Measurements from ENCODE around the gene ABHD8. TPM values are rescaled to one million over a fixed set of nuclear protein-coding genes. Genes with fewer than 3 reads are reported as not detected.

The ABHD8 gene
- total and polyA plus RNA-seq, 2 of the 4 experiments (the other 2 are of a cell fraction), result 3.9 to 10.2 TPM

- Histone ChIP-seq H3K4me3 (ENCODE audit: insufficient read depth, low read depth, low read length) (0 out of 2 replicates have a peak overlapping the region, but pooled peaks have one; percentile 3), H4K91ac (ENCODE audit: insufficient read depth, low read depth, low read length) (peak overlapping the region; percentile 61; the same call in 1 of the 2 replicates), H3K27me3 (ENCODE audit: control insufficient read depth, insufficient read depth, low read length) (peaks cover 8% of the 10 kb centered on the region; the same call in 1 of the 2 replicates), H4K20me1 (ENCODE audit: insufficient read depth, low read length) (no peaks in the 10 kb centered on the region; the same call in 1 of the 2 replicates), H4K5ac (ENCODE audit: low read depth, low read length) (peak overlapping the region; percentile 31; the same call in 1 of the 2 replicates), H3K9me1 (ENCODE audit: insufficient read depth, low read length) (no peaks in the 10 kb centered on the region), H3K9me3 (ENCODE audit: control insufficient read depth, insufficient read depth, low read length) (no peaks in the 10 kb centered on the region), H4K8ac (ENCODE audit: low read depth in 2 of 2, low read length in 2 of 2) (peak overlapping the region; percentile 58 to 67; a peak in 3 of 4 replicates), H3K27ac (ENCODE audit: insufficient read depth, low read length) (no peak overlapping the region), H3K4ac (ENCODE audit: low read depth, low read length) (peak overlapping the region; percentile 3; the same call in 1 of the 2 replicates), H3K4me2 (ENCODE audit: low read depth, low read length) (peak overlapping the region; percentile 58), H2BK15ac (ENCODE audit: low read depth, low read length) (no peak overlapping the region), H2BK120ac (ENCODE audit: low read depth, low read length) (peak overlapping the region; percentile 6; the same call in 1 of the 2 replicates), H3K14ac (replicated peaks; ENCODE audit: low read depth, low read length) (peak overlapping the region; percentile 53), H2AK9ac (replicated peaks; ENCODE audit: low read depth, low read length, poor library complexity) (peak overlapping the region; percentile 73), H2BK5ac (ENCODE audit: low read depth, low read length, poor library complexity, severe bottlenecking) (no peak overlapping the region), H3K4me1 (ENCODE audit: control insufficient read depth, insufficient read depth, low read length) (0 out of 2 replicates have a peak, but pooled peaks cover 2% of the 10 kb centered on the region), H3K36me3 (ENCODE audit: control insufficient read depth, insufficient read depth, low read length) (no peaks in the 10 kb centered on the region), H3K56ac (ENCODE audit: extremely low read depth, insufficient read depth, low read length) (no peak overlapping the region), H3K79me1 (ENCODE audit: low read depth in 1 of 2, low read length in 2 of 2) (no peaks in the 10 kb centered on the region), H3K9ac (ENCODE audit: low read depth, low read length) (0 out of 2 replicates have a peak overlapping the region, but pooled peaks have one; percentile 49), H2BK20ac (ENCODE audit: low read depth, low read length) (no peak overlapping the region), H3K23ac (ENCODE audit: low read depth, low read length) (no peak overlapping the region), H2AK5ac (ENCODE audit: low read depth, low read length) (no peak overlapping the region), H3K18ac (ENCODE audit: low read depth, low read length) (peak overlapping the region; percentile 3; the same call in 1 of the 2 replicates), H2AFZ (replicated peaks; ENCODE audit: low read length, poor library complexity) (peak overlapping the region; percentile 90)
- 8% methylated on average over 6 of the region's 12 CpGs; no CpG with 5 or more reads in 1 of the 2 experiments for WGBS, 2 experiments (ENCODE audit: extremely low coverage in 2 of 2, insufficient read length in 1 of 2)
- POLR2A ChIA-PET (ENCODE audit: unreplicated experiment), result no interaction called here
- no TSS peak for BruUV-seq (replicated peaks)
- intact Hi-C loops (cut with micrococcal nuclease) (no loop called here), dilution Hi-C loops (cut with HindIII; ENCODE audit: low sequenced_read_pairs, unreplicated experiment) (no loop called here), in situ Hi-C loops (cut with MboI; ENCODE audit: low sequenced_read_pairs) (loop anchor here (5.0 kb wide), 1 partner anchor 39 kb away; no protein-coding TSS in a partner anchor)
- CTCF ChIA-PET, result interaction anchor here (1.1 kb wide), 1 partner anchor 96 kb away, joined by 3 read pairs; no protein-coding TSS in a partner anchor
- peak; percentile 55 for ATAC-seq (ENCODE audit: low read depth)
- TF ChIP-seq MAFK (IDR thresholded peaks at IDR 0.05; ENCODE audit: low read depth, low read length) (no peak), ELK1 (IDR thresholded peaks at IDR 0.05; ENCODE audit: borderline replicate concordance, low read depth, low read length) (no peak), CTCF (conservative IDR thresholded peaks at IDR 0.05; ENCODE audit: low read depth, low read length) (no peak), RFX5 (IDR thresholded peaks at IDR 0.05; ENCODE audit: low read depth, low read length) (no peak), RAD21 (IDR thresholded peaks at IDR 0.05; ENCODE audit: low read length) (no peak), CHD1 (IDR thresholded peaks at IDR 0.05; ENCODE audit: low read depth, low read length) (no peak), RCOR1 (IDR thresholded peaks at IDR 0.05; ENCODE audit: insufficient replicate concordance, low read length) (no peak), BHLHE40 (IDR thresholded peaks at IDR 0.05; ENCODE audit: low read depth, low read length) (no peak), NFE2L2 (IDR thresholded peaks at IDR 0.05; ENCODE audit: low read depth, low read length) (no peak), POLR2A (IDR thresholded peaks at IDR 0.05; ENCODE audit: low read depth, low read length) (no peak), MAZ (IDR thresholded peaks at IDR 0.05; ENCODE audit: borderline replicate concordance, low read depth, low read length) (no peak), MXI1 (IDR thresholded peaks at IDR 0.05; ENCODE audit: borderline replicate concordance, low read depth, low read length) (no peak), SMC3 (IDR thresholded peaks at IDR 0.05; ENCODE audit: low read depth, low read length) (no peak), FOS (IDR thresholded peaks at IDR 0.05; ENCODE audit: low read depth, low read length) (no peak)
- TF ChIP-seq, protein P1, sequence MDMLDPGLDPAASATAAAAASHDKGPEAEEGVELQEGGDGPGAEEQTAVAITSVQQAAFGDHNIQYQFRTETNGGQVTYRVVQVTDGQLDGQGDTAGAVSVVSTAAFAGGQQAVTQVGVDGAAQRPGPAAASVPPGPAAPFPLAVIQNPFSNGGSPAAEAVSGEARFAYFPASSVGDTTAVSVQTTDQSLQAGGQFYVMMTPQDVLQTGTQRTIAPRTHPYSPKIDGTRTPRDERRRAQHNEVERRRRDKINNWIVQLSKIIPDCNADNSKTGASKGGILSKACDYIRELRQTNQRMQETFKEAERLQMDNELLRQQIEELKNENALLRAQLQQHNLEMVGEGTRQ (IDR thresholded peaks at IDR 0.05; ENCODE audit: low read depth, low read length), result no peak
- DNase-seq, result peak; percentile 53
These were observed 45.5 kb upstream of the ABHD8 start for GRCh38 chr19:17348700-17349099.

Data from IMR-90 (cell line).